Coronary artery (tissue), 2 donors: Measurements from ENCODE around the gene NPAS3.

Experiments used
- DNase-seq: peaks from one replicate; pipeline ENCODE4 v3.0.0-alpha.2; 2017; ENCODE audit warnings: low spot score
- H3K27ac ChIP-seq, 2 donors: fragments of 200-600 bp; sonication (generic); one replicate each; pipeline ENCODE4 v1.5.1; 2016 to 2019
- H3K4me3 ChIP-seq: fragments of 200-600 bp; sonication (generic); 2 replicates; pipeline ENCODE4 v1.5.1; 2016; ENCODE audit warnings: mild to moderate bottlenecking, moderate library complexity
- CTCF ChIP-seq: fragments of 200-600 bp; sonication (generic); IDR thresholded peaks from one replicate; pipeline ENCODE4 v1.5.1; 2019; ENCODE audit warnings: antibody characterized with exemption

Gene NPAS3

GRCh38 chr14:33689680-33690079, 751.0 kb downstream of the NPAS3 start:
- DNase-seq = no peak
- Histone ChIP-seq H3K4me3 (no peak overlapping the region), H3K27ac (no peak overlapping the region)
- TF ChIP-seq CTCF = no peak

DNA sequence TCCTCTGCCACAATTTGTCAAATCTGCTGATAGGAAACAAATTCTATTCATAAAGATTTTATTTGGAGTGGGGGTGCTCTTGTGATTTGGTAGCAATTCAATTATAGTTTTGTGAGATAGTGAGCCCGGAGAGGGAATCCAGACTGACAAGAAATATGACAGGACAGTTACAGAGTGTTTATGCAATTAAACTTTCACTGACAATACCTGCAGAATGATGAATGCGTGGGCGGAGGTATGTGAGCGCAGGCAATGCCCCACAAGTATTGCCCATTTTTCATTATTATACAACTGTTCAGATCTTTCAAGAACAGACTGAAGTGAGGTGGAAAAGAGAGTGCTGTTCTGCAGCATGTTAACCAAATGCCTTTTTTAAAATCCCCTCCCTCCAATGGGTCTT, 753.2 kb downstream of the NPAS3 start:
- no peak for DNase-seq
- no peak for TF ChIP-seq CTCF
- Histone ChIP-seq H3K27ac (no peak overlapping the region), H3K4me3 (no peak overlapping the region)

DNA sequence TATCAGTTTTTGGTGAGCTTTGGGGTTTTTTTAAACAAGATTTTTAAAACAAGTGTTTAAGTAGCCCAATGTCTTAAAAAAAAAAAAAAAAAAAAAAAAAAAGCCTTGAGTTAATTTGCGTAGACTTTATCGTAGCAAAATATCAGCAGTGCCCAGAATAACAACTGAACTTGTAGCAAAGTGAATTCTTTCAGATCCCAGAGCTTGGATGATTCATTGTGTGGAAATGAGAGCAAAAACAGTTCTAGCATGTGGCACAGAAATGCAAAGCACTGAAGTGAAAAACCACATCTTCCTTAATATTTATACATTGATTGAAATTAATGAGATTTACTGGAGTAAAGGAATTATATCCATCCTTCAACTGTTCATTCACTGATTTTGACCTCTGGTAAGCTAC, 754.1 kb downstream of the NPAS3 start:
- DNase-seq = no peak
- Histone ChIP-seq H3K27ac (peak overlapping the region in 1 of 2 donors; percentile 36), H3K4me3 (no peak overlapping the region)
- no peak for TF ChIP-seq CTCF

GRCh38 chr14:33693237-33693636, 754.6 kb downstream of the NPAS3 start:
- DNase-seq = no peak
- TF ChIP-seq CTCF = no peak
- Histone ChIP-seq H3K27ac (peak overlapping the region in 1 of 2 donors; percentile 36), H3K4me3 (no peak overlapping the region)

DNA sequence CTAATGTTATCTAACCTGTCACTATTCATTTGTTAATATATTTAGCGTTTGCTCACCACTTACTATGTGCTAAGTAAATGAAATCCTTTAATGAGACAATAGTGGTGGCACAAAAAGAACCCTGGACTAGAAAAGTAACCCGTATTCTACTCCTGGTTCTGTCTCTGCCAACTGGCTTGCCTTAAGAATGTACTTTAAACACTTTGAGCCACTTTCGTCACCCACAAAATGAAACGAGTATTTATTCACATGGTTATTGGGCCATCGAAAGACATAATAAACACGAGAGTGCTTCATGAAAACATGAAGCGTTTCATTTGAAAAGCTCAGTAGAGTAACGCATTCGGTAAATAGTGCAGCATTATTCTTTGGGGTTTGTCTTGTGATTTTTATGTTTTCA, 757.5 kb downstream of the NPAS3 start:
- no peak for DNase-seq
- no peak overlapping the region for H3K27ac ChIP-seq
- TF ChIP-seq CTCF = no peak
- no peak overlapping the region for H3K4me3 ChIP-seq

GRCh38 chr14:33699300-33699983, 760.8 kb downstream of the NPAS3 start:
- no peak for DNase-seq

More at GRCh38 chr14:33699300-33699983, 760.8 kb downstream of the NPAS3 start:
- Histone ChIP-seq H3K4me3 (no peak overlapping the region), H3K27ac (no peak overlapping the region)
- no peak for TF ChIP-seq CTCF
